CD14-positive monocyte (primary cell): ENCODE results near the gene HCN3. TPM values are rescaled to one million over a fixed set of nuclear protein-coding genes. Genes with fewer than 3 reads are reported as not detected.

Experiments used
- DNase-seq, 3 donors: peaks; one replicate each; pipeline ENCODE4 v3.0.0-alpha.2; 2011 to 2022
- H2AFZ ChIP-seq: 2 replicates; pipeline ENCODE4 v1.6.0; 2012; ENCODE audit warnings: mild to moderate bottlenecking, low read depth, low read length, inconsistent platforms; ENCODE audit not compliant: insufficient read depth, poor library complexity, severe bottlenecking
- H3K27ac ChIP-seq, 2 donors: 1 replicate in 1 of 2; 2 replicates in 1 of 2; pipeline ENCODE4 v1.5.1; 2012 to 2013; ENCODE audit warnings: low read length in 2 of 2, control low read depth in 1 of 2, inconsistent platforms in 1 of 2, low read depth in 1 of 2, mild to moderate bottlenecking in 1 of 2
- H3K27me3 ChIP-seq, 2 donors: one replicate each; pipeline versions ENCODE4 v1.6.0 to v1.6.1; 2011 to 2013; ENCODE audit warnings: low read length in 2 of 2; ENCODE audit not compliant: control insufficient read depth in 2 of 2, insufficient read depth in 2 of 2
- H3K36me3 ChIP-seq, 2 donors: replicated peaks in 1 of 2; 1 replicate in 1 of 2; 2 replicates in 1 of 2; pipeline versions ENCODE4 v1.5.1 to v1.6.1; 2012 to 2013; ENCODE audit warnings: low read length in 2 of 2, control low read depth in 1 of 2, inconsistent platforms in 1 of 2, mild to moderate bottlenecking in 1 of 2; ENCODE audit not compliant: insufficient read depth in 2 of 2, control insufficient read depth in 1 of 2
- H3K4me1 ChIP-seq, 2 donors: 1 replicate in 1 of 2; 2 replicates in 1 of 2; pipeline versions ENCODE4 v1.5.1 to v1.6.1; 2012 to 2013; ENCODE audit warnings: low read length in 2 of 2, control low read depth in 1 of 2, inconsistent platforms in 1 of 2, mild to moderate bottlenecking in 1 of 2, moderate library complexity in 1 of 2; ENCODE audit not compliant: insufficient read depth in 2 of 2, control insufficient read depth in 1 of 2
- H3K4me2 ChIP-seq: replicated peaks from 2 replicates; pipeline ENCODE3; 2012; ENCODE audit warnings: low read length, moderate library complexity, mild to moderate bottlenecking; ENCODE audit not compliant: poor library complexity, severe bottlenecking; ENCODE audit errors: extremely low read depth
- H3K4me3 ChIP-seq, 3 experiments: fragments of 200-600 bp in 1 of 3; sonication (generic) in 1 of 3; replicated peaks in 1 of 3; 1 replicate in 2 of 3; 2 replicates in 1 of 3; pipeline ENCODE4 v1.5.1; 2011 to 2013; ENCODE audit warnings: low read length in 3 of 3, mild to moderate bottlenecking in 3 of 3, control low read depth in 2 of 3, low read depth in 2 of 3, inconsistent platforms in 1 of 3, moderate library complexity in 1 of 3
- H3K79me2 ChIP-seq: 2 replicates; pipeline ENCODE4 v1.6.0; 2012; ENCODE audit warnings: mild to moderate bottlenecking, control low read depth, inconsistent platforms, low read length, moderate library complexity; ENCODE audit not compliant: insufficient read depth
- H3K9ac ChIP-seq: 2 replicates; pipeline ENCODE4 v1.6.0; 2017; ENCODE audit warnings: low read length, mild to moderate bottlenecking; ENCODE audit not compliant: insufficient read depth, poor library complexity, severe bottlenecking
- H3K9me3 ChIP-seq, 2 donors: replicated peaks in 1 of 2; 1 replicate in 1 of 2; 2 replicates in 1 of 2; pipeline versions ENCODE4 v1.5.1 to v1.6.1; 2012 to 2013; ENCODE audit warnings: low read length in 2 of 2, control low read depth in 1 of 2; ENCODE audit not compliant: control insufficient read depth in 1 of 2, insufficient read depth in 1 of 2
- H4K20me1 ChIP-seq: 2 replicates; pipeline ENCODE4 v1.6.0; 2012; ENCODE audit warnings: mild to moderate bottlenecking, low read length, control low read depth, moderate library complexity; ENCODE audit not compliant: insufficient read depth
- H3K27ac Mint-ChIP-seq, 7 donors: one replicate each; pipeline ENCODE4 v1.8.0; 2020; ENCODE audit warnings: mild to moderate bottlenecking in 7 of 7, mixed read lengths in 7 of 7, moderate library complexity in 6 of 7, inconsistent platforms in 2 of 7
- H3K27me3 Mint-ChIP-seq, 3 donors: one replicate each; pipeline ENCODE4 v1.8.0; 2021 to 2022; ENCODE audit warnings: low read depth in 3 of 3, mild to moderate bottlenecking in 3 of 3, mixed read lengths in 3 of 3, moderate library complexity in 3 of 3, inconsistent platforms in 1 of 3
- H3K36me3 Mint-ChIP-seq, 2 donors: one replicate each; pipeline ENCODE4 v1.8.0; 2020; ENCODE audit warnings: mixed read lengths in 2 of 2, inconsistent platforms in 1 of 2, mild to moderate bottlenecking in 1 of 2
- H3K4me1 Mint-ChIP-seq: one replicate; pipeline ENCODE4 v1.8.0; 2020; ENCODE audit warnings: mild to moderate bottlenecking, mixed read lengths
- H3K4me3 Mint-ChIP-seq, 2 donors: one replicate each; pipeline ENCODE4 v1.8.0; 2020; ENCODE audit warnings: mild to moderate bottlenecking in 2 of 2, mixed read lengths in 2 of 2, moderate library complexity in 1 of 2
- H3K9me3 Mint-ChIP-seq, 7 donors: one replicate each; pipeline ENCODE4 v1.8.0; 2020 to 2022; ENCODE audit warnings: mixed read lengths in 7 of 7, mild to moderate bottlenecking in 6 of 7, moderate library complexity in 6 of 7, inconsistent platforms in 2 of 7
- WGBS: methylation state at CpG from one replicate; pipeline ENCODE4 v1.1.5; 2013; ENCODE audit warnings: missing lambda C conversion rate; ENCODE audit not compliant: insufficient coverage; 5-methylcytosine and 5-hydroxymethylcytosine counted together
- intact Hi-C, 2 donors: fragments of 100-400 bp; cut with micrococcal nuclease; formaldehyde crosslinking; loops; one replicate each; pipeline versions ENCODE4 v1.15.0 to v1.15.1; 2023
- polyA plus RNA-seq, 3 donors: library from polyadenylated mRNA; depleted of rRNA in 1 of 3; unstranded in 2 of 3; stranded (reverse) in 1 of 3; fragments of 300-500 nt in 2 of 3; fragments of >200 nt in 1 of 3; fragmentation: Illumina TruSeq in 2 of 3; gene quantifications; 1 replicate in 2 of 3; 2 replicates in 1 of 3; pipeline ENCODE4 v1.2.3, GENCODE V29; 2012 to 2021
- TF ChIP-seq, protein P1 (sequence below): fragments of 200-600 bp; IDR thresholded peaks from one replicate; pipeline ENCODE4 v1.8.0; 2022; ENCODE audit warnings: antibody characterized with exemption, mild to moderate bottlenecking

HCN3 gene
- polyA plus RNA-seq, 3 donors, result 0.15 to 2.3 TPM; not detected in 1

DNA sequence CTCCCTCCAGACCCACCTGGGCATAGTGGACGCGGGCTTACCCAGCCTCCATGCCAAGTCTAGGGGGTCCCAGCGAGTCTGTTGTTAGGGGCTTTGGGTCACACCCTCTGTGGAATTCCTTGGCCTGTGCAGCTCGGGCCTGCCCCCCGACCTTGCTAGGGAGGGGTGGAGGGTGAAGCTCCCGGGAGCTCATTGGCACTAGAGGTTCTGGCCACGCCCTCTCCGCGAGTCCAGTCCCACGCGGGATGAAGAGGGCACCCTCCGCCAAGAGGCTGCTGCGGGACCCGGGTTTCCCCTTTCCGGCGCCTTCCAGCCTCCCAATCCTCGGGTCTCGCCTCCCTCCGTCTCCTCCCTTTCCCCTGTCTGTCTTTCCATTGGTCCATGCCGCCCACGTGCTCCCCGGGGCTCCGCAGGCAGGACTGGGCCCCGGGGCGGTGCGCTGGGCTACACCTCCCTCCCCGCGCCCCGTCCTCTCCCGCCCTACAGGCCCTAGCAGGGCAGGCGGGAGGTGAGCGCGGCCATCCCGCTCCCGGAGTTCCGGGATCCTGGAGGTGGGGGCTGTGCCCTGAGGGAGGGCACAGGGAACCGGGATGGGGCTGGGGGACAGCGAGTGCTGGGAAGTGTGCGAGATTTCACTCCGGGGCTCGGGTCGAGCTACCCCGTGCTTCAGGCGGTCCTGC is 46.9 kb downstream of the HCN3 start:
- Histone ChIP-seq H4K20me1 (peaks cover 23% of the 10 kb centered on the region), H3K4me3 (peak overlapping the region; percentile 62 to 84 (median 80)), H3K27ac (peak overlapping the region; percentile 71 to 91), H3K27me3 (no peaks in the 10 kb centered on the region), H3K4me1 (peaks cover 31 to 56% of the 10 kb centered on the region in 2 donors), H3K4me2 (peak overlapping the region; percentile 78), H3K9ac (peak overlapping the region; percentile 65), H3K36me3 (peaks cover 0 to 12% of the 10 kb centered on the region in 2 donors), H3K9me3 (no peaks in the 10 kb centered on the region), H3K79me2 (peaks cover 16% of the 10 kb centered on the region), H2AFZ (peak overlapping the region; percentile 97)
- DNase-seq, result peak; percentile 90 to 94 (median 94)
- intact Hi-C loops, result loop anchor here (5.0 kb wide), 2 partner anchors 47 to 72 kb away; partner anchors contain the start of gene HCN3 (in 1 of the 2)
- peaks cover 48% of the 10 kb centered on the region for H3K4me1 Mint-ChIP-seq
- H3K27me3 Mint-ChIP-seq, result peaks cover 2 to 7% (median 2%) of the 10 kb centered on the region in 3 donors
- H3K4me3 Mint-ChIP-seq, result peak overlapping the region; percentile 83 to 90
- peak overlapping the region; percentile 74 to 96 (median 89) for H3K27ac Mint-ChIP-seq
- 0% methylated on average over 29 of the region's 44 CpGs for WGBS
- no peaks in the 10 kb centered on the region for H3K9me3 Mint-ChIP-seq
- peaks cover 5 to 19% of the 10 kb centered on the region in 2 donors for H3K36me3 Mint-ChIP-seq
- TF ChIP-seq, protein P1, sequence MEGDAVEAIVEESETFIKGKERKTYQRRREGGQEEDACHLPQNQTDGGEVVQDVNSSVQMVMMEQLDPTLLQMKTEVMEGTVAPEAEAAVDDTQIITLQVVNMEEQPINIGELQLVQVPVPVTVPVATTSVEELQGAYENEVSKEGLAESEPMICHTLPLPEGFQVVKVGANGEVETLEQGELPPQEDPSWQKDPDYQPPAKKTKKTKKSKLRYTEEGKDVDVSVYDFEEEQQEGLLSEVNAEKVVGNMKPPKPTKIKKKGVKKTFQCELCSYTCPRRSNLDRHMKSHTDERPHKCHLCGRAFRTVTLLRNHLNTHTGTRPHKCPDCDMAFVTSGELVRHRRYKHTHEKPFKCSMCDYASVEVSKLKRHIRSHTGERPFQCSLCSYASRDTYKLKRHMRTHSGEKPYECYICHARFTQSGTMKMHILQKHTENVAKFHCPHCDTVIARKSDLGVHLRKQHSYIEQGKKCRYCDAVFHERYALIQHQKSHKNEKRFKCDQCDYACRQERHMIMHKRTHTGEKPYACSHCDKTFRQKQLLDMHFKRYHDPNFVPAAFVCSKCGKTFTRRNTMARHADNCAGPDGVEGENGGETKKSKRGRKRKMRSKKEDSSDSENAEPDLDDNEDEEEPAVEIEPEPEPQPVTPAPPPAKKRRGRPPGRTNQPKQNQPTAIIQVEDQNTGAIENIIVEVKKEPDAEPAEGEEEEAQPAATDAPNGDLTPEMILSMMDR, result no peak

DNA sequence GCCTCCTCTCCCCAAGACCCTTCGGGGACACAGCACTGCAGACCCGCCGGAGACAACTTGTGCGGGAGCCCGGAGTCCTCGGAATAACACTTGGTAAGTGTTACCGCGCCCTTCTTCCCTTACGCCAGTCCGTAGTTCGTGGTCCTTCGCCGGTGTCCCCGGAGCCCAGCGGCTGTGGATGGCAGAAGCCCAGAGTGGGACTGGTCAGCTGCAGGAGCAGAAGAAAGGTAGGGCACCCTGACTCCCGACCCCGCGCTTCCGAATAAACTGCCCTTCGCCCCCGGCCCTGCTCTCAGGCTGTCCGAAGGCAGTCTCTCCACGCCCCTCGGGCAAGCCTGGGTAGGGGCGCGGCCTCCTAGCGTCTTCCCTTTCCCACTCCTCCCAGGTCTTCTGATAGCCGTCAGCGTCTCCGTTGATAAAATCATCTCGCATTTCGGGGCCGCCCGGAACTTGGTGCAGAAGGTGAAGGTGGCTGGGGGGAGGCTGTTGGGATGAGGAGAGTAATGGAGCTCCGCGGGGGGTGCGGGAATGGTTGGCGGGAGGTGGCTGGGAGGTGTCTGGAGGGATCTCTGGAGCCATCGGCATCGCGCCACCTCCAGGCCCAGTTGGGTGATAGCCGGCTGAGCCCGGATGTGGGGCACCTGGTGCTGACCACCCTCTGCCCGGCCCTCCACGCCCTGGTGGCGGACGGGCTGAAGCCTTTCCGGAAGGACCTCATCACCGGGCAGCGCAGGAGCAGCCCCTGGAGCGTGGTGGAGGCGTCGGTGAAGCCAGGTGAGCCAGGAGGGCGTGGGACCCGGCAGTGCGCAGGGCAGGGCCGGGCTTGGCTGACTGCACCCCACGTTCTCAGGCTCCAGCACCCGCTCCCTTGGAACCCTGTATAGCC is 47.7 kb downstream of the HCN3 start:
- peaks cover 16% of the 10 kb centered on the region for H3K79me2 ChIP-seq
- H3K4me1 Mint-ChIP-seq, result peaks cover 40% of the 10 kb centered on the region
- H3K4me2 ChIP-seq, result peak overlapping the region; percentile 78
- 24% methylated on average over 44 of the region's 59 CpGs for WGBS
- peak overlapping the region; percentile 97 for H2AFZ ChIP-seq
- peaks cover 1 to 16% of the 10 kb centered on the region in 2 donors for H3K36me3 ChIP-seq
- peak overlapping the region in 4 of 7 donors; percentile 23 to 87 (median 76) for H3K27ac Mint-ChIP-seq
- intact Hi-C loops, result loop anchor here (5.0 kb wide), 2 partner anchors 48 to 73 kb away; partner anchors contain the start of gene HCN3 (in 1 of the 2)
- H3K27me3 Mint-ChIP-seq, result peaks cover 2 to 7% (median 2%) of the 10 kb centered on the region in 3 donors
- no peaks in the 10 kb centered on the region for H3K9me3 Mint-ChIP-seq
- peaks cover 23% of the 10 kb centered on the region for H4K20me1 ChIP-seq
- peaks cover 2 to 21% of the 10 kb centered on the region in 2 donors for H3K36me3 Mint-ChIP-seq
- peak overlapping the region; percentile 62 to 84 (median 80) for H3K4me3 ChIP-seq
- H3K9me3 ChIP-seq, result no peaks in the 10 kb centered on the region
- H3K4me3 Mint-ChIP-seq, result peak overlapping the region; percentile 83 to 90
- TF ChIP-seq, protein P1, result peak; percentile 34
- peak overlapping the region; percentile 65 for H3K9ac ChIP-seq
- H3K27ac ChIP-seq, result peak overlapping the region in 1 of 2 donors; percentile 71
- peaks cover 31 to 48% of the 10 kb centered on the region in 2 donors for H3K4me1 ChIP-seq
- no peaks in the 10 kb centered on the region for H3K27me3 ChIP-seq
- DNase-seq, result peak in 2 of 3 donors; percentile 22 to 27
